ENCODE data around the gene GLYAT.

Gene GLYAT

DNA sequence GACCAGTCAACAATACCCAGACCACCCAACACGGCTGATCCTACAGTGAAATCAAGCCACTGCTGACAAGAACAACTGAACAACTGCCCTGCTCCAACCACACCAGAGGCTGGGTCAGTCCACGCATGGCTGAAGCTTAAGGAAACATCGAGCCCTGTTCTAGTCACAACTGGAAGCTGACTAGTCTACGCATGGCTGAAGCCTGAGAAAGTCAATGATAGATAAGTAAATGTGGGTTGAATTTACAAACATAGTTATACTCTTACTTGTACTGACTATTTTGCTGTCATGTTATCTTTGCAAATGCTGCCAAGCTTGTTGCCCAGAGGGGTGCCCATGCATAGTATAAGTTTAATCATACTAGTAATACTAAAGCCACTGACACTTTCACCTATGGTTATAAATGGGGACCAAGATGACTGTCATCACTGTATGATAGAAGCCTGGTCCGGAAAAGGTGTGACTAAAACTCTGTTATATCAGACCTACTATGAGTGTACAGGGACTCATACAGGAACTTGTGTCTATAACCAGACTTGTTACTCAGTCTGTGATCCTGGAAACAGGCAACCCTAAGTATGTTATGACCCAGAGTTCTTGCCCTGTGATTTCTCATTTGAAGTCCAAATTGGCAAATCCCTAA lies 43.4 kb upstream of the GLYAT start:
- Histone ChIP-seq H3K4me1 (ENCODE audit: insufficient read depth, poor library complexity, severe bottlenecking) (peaks cover 4% of the 10 kb centered on the region), H3K9me3 (ENCODE audit: severe bottlenecking) (no peaks in the 10 kb centered on the region), H3K27me3 (ENCODE audit: insufficient read depth, poor library complexity, severe bottlenecking) (no peaks in the 10 kb centered on the region), H3K36me3 (ENCODE audit: low read depth) (no peaks in the 10 kb centered on the region), H3K4me3 (ENCODE audit: severe bottlenecking) (no peak overlapping the region), H3K27ac (ENCODE audit: poor library complexity, severe bottlenecking) (no peak overlapping the region)
- ATAC-seq (ENCODE audit: low read depth) (no peak), DNase-seq (ENCODE audit: low spot score) (no peak)
- TF ChIP-seq, protein P1, sequence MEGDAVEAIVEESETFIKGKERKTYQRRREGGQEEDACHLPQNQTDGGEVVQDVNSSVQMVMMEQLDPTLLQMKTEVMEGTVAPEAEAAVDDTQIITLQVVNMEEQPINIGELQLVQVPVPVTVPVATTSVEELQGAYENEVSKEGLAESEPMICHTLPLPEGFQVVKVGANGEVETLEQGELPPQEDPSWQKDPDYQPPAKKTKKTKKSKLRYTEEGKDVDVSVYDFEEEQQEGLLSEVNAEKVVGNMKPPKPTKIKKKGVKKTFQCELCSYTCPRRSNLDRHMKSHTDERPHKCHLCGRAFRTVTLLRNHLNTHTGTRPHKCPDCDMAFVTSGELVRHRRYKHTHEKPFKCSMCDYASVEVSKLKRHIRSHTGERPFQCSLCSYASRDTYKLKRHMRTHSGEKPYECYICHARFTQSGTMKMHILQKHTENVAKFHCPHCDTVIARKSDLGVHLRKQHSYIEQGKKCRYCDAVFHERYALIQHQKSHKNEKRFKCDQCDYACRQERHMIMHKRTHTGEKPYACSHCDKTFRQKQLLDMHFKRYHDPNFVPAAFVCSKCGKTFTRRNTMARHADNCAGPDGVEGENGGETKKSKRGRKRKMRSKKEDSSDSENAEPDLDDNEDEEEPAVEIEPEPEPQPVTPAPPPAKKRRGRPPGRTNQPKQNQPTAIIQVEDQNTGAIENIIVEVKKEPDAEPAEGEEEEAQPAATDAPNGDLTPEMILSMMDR (IDR thresholded peaks at IDR 0.05; ENCODE audit: poor library complexity, severe bottlenecking), result no peak

DNA sequence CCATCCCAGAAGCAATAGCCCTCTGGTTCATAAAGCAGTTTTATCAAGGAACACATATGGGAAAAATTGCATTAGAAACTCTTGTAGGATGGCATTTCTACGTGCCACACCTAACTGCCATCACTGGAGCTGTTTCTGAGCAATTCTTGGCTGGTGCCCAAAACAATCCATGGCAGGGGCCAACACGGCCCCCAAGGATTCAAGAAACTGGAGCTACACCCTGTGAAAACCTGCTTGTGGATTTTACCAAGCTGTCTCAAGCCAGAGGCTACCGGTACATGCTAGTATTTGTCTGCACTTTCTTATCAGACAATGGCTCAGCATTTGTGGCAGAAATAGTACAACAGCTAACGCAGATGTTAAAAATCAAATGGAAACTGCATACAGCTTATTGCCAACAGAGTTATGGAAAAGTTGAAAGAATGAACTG lies 42.4 kb upstream of the GLYAT start:
- no peaks in the 10 kb centered on the region for H3K27me3 ChIP-seq (ENCODE audit: insufficient read depth, poor library complexity, severe bottlenecking)
- DNase-seq (ENCODE audit: low spot score) (no peak), ATAC-seq (ENCODE audit: low read depth) (no peak)
- H3K27ac ChIP-seq (ENCODE audit: poor library complexity, severe bottlenecking), result no peak overlapping the region
- no peaks in the 10 kb centered on the region for H3K36me3 ChIP-seq (ENCODE audit: low read depth)
- TF ChIP-seq, protein P1 (IDR thresholded peaks at IDR 0.05; ENCODE audit: poor library complexity, severe bottlenecking), result no peak
- no peaks in the 10 kb centered on the region for H3K9me3 ChIP-seq (ENCODE audit: severe bottlenecking)
- H3K4me1 ChIP-seq (ENCODE audit: insufficient read depth, poor library complexity, severe bottlenecking), result peaks cover 4% of the 10 kb centered on the region
- no peak overlapping the region for H3K4me3 ChIP-seq (ENCODE audit: severe bottlenecking)

DNA sequence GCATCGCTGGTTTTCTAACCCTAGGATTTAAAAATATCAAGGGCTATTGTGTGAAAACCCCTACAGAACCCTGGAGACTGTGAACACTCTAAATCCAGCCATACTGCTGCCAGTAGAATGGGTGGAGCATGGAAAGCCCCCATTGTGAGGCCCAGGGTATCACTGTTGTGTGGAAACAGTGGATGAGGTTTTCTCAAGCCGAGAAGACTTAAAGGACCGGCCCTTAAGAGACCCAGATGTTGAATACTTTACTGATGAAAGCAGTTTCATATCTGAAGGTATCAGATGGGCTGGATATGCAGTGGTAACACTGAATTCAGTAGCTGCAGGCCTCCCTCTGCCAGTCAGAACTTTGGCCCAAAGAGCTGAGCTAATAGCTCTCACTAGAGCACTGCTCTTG lies 41.6 kb upstream of the GLYAT start:
- Histone ChIP-seq H3K36me3 (ENCODE audit: low read depth) (no peaks in the 10 kb centered on the region), H3K27me3 (ENCODE audit: insufficient read depth, poor library complexity, severe bottlenecking) (no peaks in the 10 kb centered on the region), H3K27ac (ENCODE audit: poor library complexity, severe bottlenecking) (no peak overlapping the region), H3K9me3 (ENCODE audit: severe bottlenecking) (no peaks in the 10 kb centered on the region), H3K4me3 (ENCODE audit: severe bottlenecking) (no peak overlapping the region), H3K4me1 (ENCODE audit: insufficient read depth, poor library complexity, severe bottlenecking) (peaks cover 4% of the 10 kb centered on the region)
- DNase-seq (ENCODE audit: low spot score), result no peak
- ATAC-seq (ENCODE audit: low read depth), result no peak
- TF ChIP-seq, protein P1 (IDR thresholded peaks at IDR 0.05; ENCODE audit: poor library complexity, severe bottlenecking), result no peak

DNA sequence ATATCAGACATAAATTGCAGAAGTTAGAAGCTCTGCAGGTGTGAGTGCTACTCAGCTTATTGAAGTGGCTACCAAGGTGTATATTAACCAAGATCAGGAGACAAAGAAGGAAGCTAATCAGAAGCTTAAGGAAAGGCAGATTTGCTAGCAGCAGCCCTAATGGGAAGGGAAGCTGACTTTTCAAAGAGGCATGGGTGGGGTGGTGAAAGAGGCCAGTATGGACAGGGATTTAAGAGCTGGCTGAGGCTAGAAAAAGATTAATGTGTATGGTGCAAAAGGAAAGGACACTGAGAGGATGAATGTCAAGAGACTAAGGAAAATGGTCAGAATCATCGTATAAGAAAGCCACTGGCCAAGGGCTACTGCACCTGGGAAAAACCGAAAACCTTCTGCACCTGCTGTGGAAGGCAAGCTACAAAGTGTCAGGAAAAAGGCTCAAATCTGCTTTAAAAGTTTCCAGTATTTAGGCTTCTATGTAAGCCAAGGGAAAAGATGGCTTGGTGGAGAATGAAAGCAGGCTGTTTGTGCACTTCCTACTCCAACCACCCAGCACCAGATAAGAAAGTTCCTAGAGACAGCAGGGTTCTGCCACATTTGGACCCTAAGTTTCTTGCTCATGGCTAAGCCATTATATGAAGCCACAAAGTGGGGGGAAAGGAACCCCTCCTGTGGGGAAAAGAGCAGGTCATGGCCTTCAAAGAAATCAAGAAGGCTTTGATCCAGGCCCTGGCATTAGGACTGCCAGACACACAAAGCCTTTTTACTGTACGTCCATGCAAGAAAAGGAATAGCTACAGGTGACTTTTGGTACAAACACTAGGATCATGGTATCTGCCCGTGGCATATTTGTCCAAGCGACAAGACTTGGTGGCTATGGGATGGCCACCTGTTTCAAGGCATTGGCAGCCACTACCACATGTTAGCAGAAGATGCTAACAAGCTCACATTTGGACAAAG lies 40.9 kb upstream of the GLYAT start:
- TF ChIP-seq, protein P1 (IDR thresholded peaks at IDR 0.05; ENCODE audit: poor library complexity, severe bottlenecking), result no peak
- no peak overlapping the region for H3K27ac ChIP-seq (ENCODE audit: poor library complexity, severe bottlenecking)
- no peaks in the 10 kb centered on the region for H3K36me3 ChIP-seq (ENCODE audit: low read depth)
- peaks cover 4% of the 10 kb centered on the region for H3K4me1 ChIP-seq (ENCODE audit: insufficient read depth, poor library complexity, severe bottlenecking)
- no peak overlapping the region for H3K4me3 ChIP-seq (ENCODE audit: severe bottlenecking)
- DNase-seq (ENCODE audit: low spot score), result no peak
- no peak for ATAC-seq (ENCODE audit: low read depth)
- no peaks in the 10 kb centered on the region for H3K27me3 ChIP-seq (ENCODE audit: insufficient read depth, poor library complexity, severe bottlenecking)
- no peaks in the 10 kb centered on the region for H3K9me3 ChIP-seq (ENCODE audit: severe bottlenecking)

All from RWPE2 (cell line).